ENCODE results near the gene LOXL1. TPM values are rescaled to one million over a fixed set of nuclear protein-coding genes. Genes with fewer than 3 reads are reported as not detected.
"Not testable (repeated sequence)": the region's sequence is repeated elsewhere in the genome, so short reads cannot be mapped to it uniquely, and the experiment has no call there.

Gene LOXL1
- total and polyA plus RNA-seq, 7 donors, result 3.0 to 27.7 (median 9.7) TPM; not detected in 1

GRCh38 chr15:73957785-73958184 is 31.5 kb downstream of the LOXL1 start:
- H3K27ac ChIP-seq, result no peak overlapping the region
- peak; percentile 4 for DNase-seq
- no peak overlapping the region for H3K4me3 ChIP-seq
- no peaks in the 10 kb centered on the region for H3K27me3 ChIP-seq
- H3K9me3 ChIP-seq, result no peaks in the 10 kb centered on the region
- TF ChIP-seq POLR2A (IDR thresholded peaks at IDR 0.05), result no peak
- no peak for TF ChIP-seq POLR2AphosphoS5 (IDR thresholded peaks at IDR 0.05)
- TF ChIP-seq CTCF (IDR thresholded peaks at IDR 0.05), result no peak
- no peak for TF ChIP-seq EP300 (IDR thresholded peaks at IDR 0.05)
- 63 to 92% methylated on average over 2 of the region's 2 CpGs for WGBS, 2 donors
- H3K4me1 ChIP-seq, result peaks cover 0 to under 1% (median 0%) of the 10 kb centered on the region in 4 donors
- intact Hi-C loops (cut with DNase I), result no loop called here
- H3K36me3 ChIP-seq, result no peaks in the 10 kb centered on the region

- peak; percentile 35 for DNase-seq
- H3K36me3 ChIP-seq, result no peaks in the 10 kb centered on the region
- TF ChIP-seq CTCF (IDR thresholded peaks at IDR 0.05) (no peak), POLR2AphosphoS5 (IDR thresholded peaks at IDR 0.05) (no peak), POLR2A (IDR thresholded peaks at IDR 0.05) (no peak), EP300 (IDR thresholded peaks at IDR 0.05) (no peak)
- H3K4me3 ChIP-seq, result no peak overlapping the region
- H3K27ac ChIP-seq, result no peak overlapping the region
- no peaks in the 10 kb centered on the region for H3K9me3 ChIP-seq
- intact Hi-C loops (cut with DNase I), result no loop called here
- H3K27me3 ChIP-seq, result no peaks in the 10 kb centered on the region
- WGBS, 2 donors, result 27 to 30% methylated on average over 8 of the region's 8 CpGs
- no peaks in the 10 kb centered on the region for H3K4me1 ChIP-seq
Measured at GRCh38 chr15:73959012-73959581, 32.8 kb downstream of the LOXL1 start.

- TF ChIP-seq POLR2AphosphoS5 (IDR thresholded peaks at IDR 0.05) (no peak), POLR2A (IDR thresholded peaks at IDR 0.05) (no peak), EP300 (IDR thresholded peaks at IDR 0.05) (no peak), CTCF (IDR thresholded peaks at IDR 0.05) (no peak)
- 85 to 91% methylated on average over 6 of the region's 6 CpGs for WGBS, 2 donors
- H3K27ac ChIP-seq, result no peak overlapping the region
- DNase-seq, result peak; percentile 10
- no peak overlapping the region for H3K4me3 ChIP-seq
- H3K4me1 ChIP-seq, result peaks cover 0 to 4% (median under 1%) of the 10 kb centered on the region in 4 donors
- H3K9me3 ChIP-seq, result no peaks in the 10 kb centered on the region
- intact Hi-C loops (cut with DNase I), result no loop called here
- no peaks in the 10 kb centered on the region for H3K36me3 ChIP-seq
- no peaks in the 10 kb centered on the region for H3K27me3 ChIP-seq
Measured at GRCh38 chr15:73959801-73960200, 33.5 kb downstream of the LOXL1 start.

- H3K4me3 ChIP-seq; intact Hi-C loops (cut with DNase I); H3K27me3 ChIP-seq; H3K27ac ChIP-seq; H3K36me3 ChIP-seq; H3K9me3 ChIP-seq; H3K4me1 ChIP-seq: not testable (repeated sequence)
- 91% methylated on average over 7 of the region's 7 CpGs for WGBS, 2 donors
- peak; percentile 8 for DNase-seq
Measured at GRCh38 chr15:73960472-73961070, 34.3 kb downstream of the LOXL1 start.

GRCh38 chr15:73962433-73962832 is 36.2 kb downstream of the LOXL1 start:
- DNase-seq, result no peak
- TF ChIP-seq POLR2A (IDR thresholded peaks at IDR 0.05) (no peak), CTCF (IDR thresholded peaks at IDR 0.05) (no peak), EP300 (IDR thresholded peaks at IDR 0.05) (no peak), POLR2AphosphoS5 (IDR thresholded peaks at IDR 0.05) (no peak)
- intact Hi-C loops (cut with DNase I), result no loop called here

More at GRCh38 chr15:73962433-73962832, 36.2 kb downstream of the LOXL1 start:
- no peak overlapping the region for H3K4me3 ChIP-seq
- H3K4me1 ChIP-seq, result peaks cover 0 to 10% (median 5%) of the 10 kb centered on the region in 4 donors
- 71 to 84% methylated on average over 5 of the region's 5 CpGs for WGBS, 2 donors
- no peaks in the 10 kb centered on the region for H3K9me3 ChIP-seq
- H3K27ac ChIP-seq, result no peak overlapping the region
- H3K36me3 ChIP-seq, result no peaks in the 10 kb centered on the region
- H3K27me3 ChIP-seq, result no peaks in the 10 kb centered on the region

Data from sigmoid colon (tissue), 7 donors.